ENCODE results near the gene PSD2.

- TF ChIP-seq POLR2A (IDR thresholded peaks at IDR 0.05; ENCODE audit: low read length) = no peak
- no peak for TF ChIP-seq GATA1 (IDR thresholded peaks at IDR 0.05; ENCODE audit: low read depth, low read length)
These were observed 69.3 kb downstream of the PSD2 start for GRCh38 chr5:139864716-139865483.

All from erythroblast (primary cell).